Effector CD8-positive, alpha-beta T cell (primary cell): ENCODE results near the gene AHRR.
"Not testable (repeated sequence)": the region's sequence is repeated elsewhere in the genome, so short reads cannot be mapped to it uniquely, and the experiment has no call there.

ENCODE experiments used
- DNase-seq: peaks from one replicate; lab custom pipeline; 2025; lab: John Stamatoyannopoulos, UW

AHRR gene

GRCh38 chr5:305459-305858 is 16.1 kb upstream of the AHRR start:
- no peak for DNase-seq

- DNase-seq: no peak
Measured at GRCh38 chr5:306011-306805, 15.3 kb upstream of the AHRR start.

- no peak for DNase-seq
Measured at GRCh38 chr5:307306-307705, 14.2 kb upstream of the AHRR start.

GRCh38 chr5:307794-308579 is 13.5 kb upstream of the AHRR start:
- DNase-seq: no peak

- DNase-seq: no peak
Measured at GRCh38 chr5:308672-309271, 12.7 kb upstream of the AHRR start.

GRCh38 chr5:309831-310230 is 11.7 kb upstream of the AHRR start:
- not testable (repeated sequence) for DNase-seq

- DNase-seq: no peak
Measured at GRCh38 chr5:310516-310915, 11.0 kb upstream of the AHRR start.

GRCh38 chr5:310941-311434 is 10.5 kb upstream of the AHRR start:
- no peak for DNase-seq

- no peak for DNase-seq
Measured at GRCh38 chr5:311963-312362, 9.6 kb upstream of the AHRR start.

GRCh38 chr5:312845-313244 is 8.7 kb upstream of the AHRR start:
- DNase-seq: no peak

- DNase-seq: no peak
Measured at GRCh38 chr5:313265-313664, 8.2 kb upstream of the AHRR start.

GRCh38 chr5:313806-314376 is 7.6 kb upstream of the AHRR start:
- DNase-seq: no peak

GRCh38 chr5:314676-315487 is 6.6 kb upstream of the AHRR start:
- DNase-seq: no peak

- DNase-seq: no peak
Measured at GRCh38 chr5:315488-316209, 5.9 kb upstream of the AHRR start.

- no peak for DNase-seq
Measured at GRCh38 chr5:316210-317085, 5.1 kb upstream of the AHRR start.

GRCh38 chr5:317086-317811 is 4.3 kb upstream of the AHRR start:
- DNase-seq: no peak

- DNase-seq: no peak
Measured at GRCh38 chr5:318341-318897, 3.1 kb upstream of the AHRR start.

- no peak for DNase-seq
Measured at GRCh38 chr5:318931-319601, 2.4 kb upstream of the AHRR start.
